Brain microvascular endothelial cell (primary cell): ENCODE measurements around the gene BPGM.
"Not testable (repeated sequence)": the region's sequence is repeated elsewhere in the genome, so short reads cannot be mapped to it uniquely, and the experiment has no call there.

Source experiments
- DNase-seq: peaks from one replicate; pipeline ENCODE4 v3.0.0-alpha.2; 2020
- H3K27ac ChIP-seq: fragments of 250-450 bp; sonication (Bioruptor Pico); 2 replicates; pipeline ENCODE4 v1.5.1; 2020; ENCODE audit warnings: mild to moderate bottlenecking, moderate library complexity
- H3K27me3 ChIP-seq: fragments of 250-450 bp; sonication (Bioruptor Pico); replicated peaks from 2 replicates; pipeline ENCODE4 v1.5.1; 2020; ENCODE audit warnings: mild to moderate bottlenecking
- H3K36me3 ChIP-seq: fragments of 250-450 bp; sonication (Bioruptor Pico); replicated peaks from 2 replicates; pipeline ENCODE4 v1.5.1; 2020; ENCODE audit warnings: mild to moderate bottlenecking
- H3K4me3 ChIP-seq: 2 replicates; pipeline ENCODE4 v1.5.1; 2011; ENCODE audit warnings: low read depth, mild to moderate bottlenecking, control low read depth, low read length, moderate library complexity
- CTCF ChIP-seq: IDR thresholded peaks from 2 replicates; pipeline ENCODE4 v1.5.1; 2011; ENCODE audit warnings: low read depth, mild to moderate bottlenecking, moderate library complexity, low read length, control low read depth, inconsistent platforms; ENCODE audit errors: missing control alignments
- in situ Hi-C: cut with HindIII; loops from 2 replicates; pipeline ENCODE4 v1.10.0; 2017; ENCODE audit warnings: low sequenced_read_pairs, low pct_ligation_motif_present

Gene BPGM

GRCh38 chr7:134660961-134661376, 14.3 kb downstream of the BPGM start:
- Histone ChIP-seq H3K27me3 (no peaks in the 10 kb centered on the region), H3K27ac (peak overlapping the region; percentile 81), H3K4me3 (no peak overlapping the region), H3K36me3 (peaks cover 4% of the 10 kb centered on the region)
- in situ Hi-C loops, result no loop called here
- peak; percentile 86 for DNase-seq
- no peak for TF ChIP-seq CTCF

DNA sequence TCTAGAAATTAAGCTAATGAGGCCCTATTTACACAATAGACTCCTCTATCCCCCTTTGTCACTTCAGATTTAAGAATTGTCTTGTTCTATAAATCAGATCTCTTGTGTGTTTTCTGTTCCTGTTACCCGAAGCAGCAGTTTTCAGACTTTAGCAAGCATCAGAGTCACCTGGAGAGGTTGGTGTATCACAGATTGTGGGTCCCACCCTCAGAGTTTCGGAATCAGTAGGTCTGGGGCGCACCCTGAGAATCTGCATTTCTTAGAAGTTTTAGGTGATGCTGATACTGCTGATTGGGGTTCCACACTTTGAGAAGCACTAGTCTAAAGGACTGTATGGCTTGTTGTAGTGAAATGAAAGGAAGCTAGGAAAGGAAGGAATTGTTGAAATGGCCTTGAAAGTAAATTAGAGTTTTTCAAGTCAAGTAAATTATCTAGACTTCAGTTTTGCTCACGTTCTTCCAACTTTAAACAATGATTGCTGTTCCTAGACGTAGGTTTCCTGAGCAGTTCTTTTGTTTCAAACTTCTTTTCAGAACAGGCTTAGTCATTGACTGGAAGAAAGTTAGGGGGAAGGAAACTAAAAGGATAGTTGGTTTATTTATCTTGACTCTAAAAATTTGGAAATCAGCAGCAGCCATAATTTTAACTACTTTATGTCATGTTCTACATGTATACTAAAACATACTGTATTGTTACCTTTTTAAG, 15.7 kb downstream of the BPGM start:
- Histone ChIP-seq H3K27ac (no peak overlapping the region), H3K4me3 (no peak overlapping the region), H3K27me3 (no peaks in the 10 kb centered on the region), H3K36me3 (peaks cover 4% of the 10 kb centered on the region)
- DNase-seq, result no peak
- TF ChIP-seq CTCF, result no peak
- in situ Hi-C loops, result no loop called here

- TF ChIP-seq CTCF, result no peak
- no peak for DNase-seq
- H3K4me3 ChIP-seq, result no peak overlapping the region
- no peaks in the 10 kb centered on the region for H3K27me3 ChIP-seq
- in situ Hi-C loops, result no loop called here
- H3K27ac ChIP-seq, result no peak overlapping the region
- peaks cover 4% of the 10 kb centered on the region for H3K36me3 ChIP-seq
These were observed 16.2 kb downstream of the BPGM start for GRCh38 chr7:134662871-134663205.

GRCh38 chr7:134665045-134665444, 18.4 kb downstream of the BPGM start:
- DNase-seq, H3K27me3 ChIP-seq, H3K36me3 ChIP-seq, H3K27ac ChIP-seq, in situ Hi-C loops, H3K4me3 ChIP-seq: not testable (repeated sequence)

- TF ChIP-seq CTCF, result no peak
- Histone ChIP-seq H3K36me3 (peaks cover 2% of the 10 kb centered on the region), H3K27ac (no peak overlapping the region), H3K4me3 (no peak overlapping the region), H3K27me3 (no peaks in the 10 kb centered on the region)
- DNase-seq, result no peak
- in situ Hi-C loops, result no loop called here
These were observed 21.2 kb downstream of the BPGM start for GRCh38 chr7:134667899-134668298.

DNA sequence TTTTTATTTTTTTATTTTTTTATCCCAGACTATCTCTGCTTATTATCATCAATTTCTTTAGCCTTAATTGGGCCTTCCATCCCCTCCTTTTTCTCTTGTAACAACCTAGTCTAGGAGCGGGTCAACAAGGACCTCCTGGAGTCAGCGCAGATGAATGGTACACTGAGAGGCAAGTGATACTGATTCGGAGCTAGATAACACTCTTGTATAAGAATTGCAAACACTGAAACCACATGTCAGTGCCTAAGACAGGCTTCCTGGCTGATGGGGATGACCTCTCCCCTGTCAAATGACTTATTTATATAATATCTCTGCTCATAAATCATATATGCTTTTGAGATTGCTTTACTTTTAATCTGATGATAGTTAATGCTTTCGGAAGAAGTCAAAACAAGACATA, 22.7 kb downstream of the BPGM start:
- no peak overlapping the region for H3K4me3 ChIP-seq
- H3K27ac ChIP-seq, result peak overlapping the region; percentile 57
- in situ Hi-C loops, result no loop called here
- H3K27me3 ChIP-seq, result no peaks in the 10 kb centered on the region
- peaks cover 2% of the 10 kb centered on the region for H3K36me3 ChIP-seq
- no peak for TF ChIP-seq CTCF
- DNase-seq, result no peak
